ENCODE data around the gene PTTG1. TPM values are rescaled to one million over a fixed set of nuclear protein-coding genes. Genes with fewer than 3 reads are reported as not detected.
A peak's percentile ranks its signal among the peaks of the same experiment; 100 is the strongest.

PTTG1 gene
- total RNA-seq, 4 donors from 2014 or later, result 9.1 to 36.3 (median 14.4) TPM

GRCh38 chr5:160399402-160400353 is 22.0 kb upstream of the PTTG1 start, which contains the start of gene FAM200C:
Gene FAM200C, minus strand, starts transcription at chr5:160400054. Its CDS starts 4,564 bp downstream, at chr5:160395490.
- Histone ChIP-seq H3K4me3 (peak within 1 kb of the TSS; percentile 59 to 90 (median 68)), H3K9me3 (no peaks in the 10 kb centered on the region), H3K4me1 (peaks cover 0 to 18% (median 4%) of the 10 kb centered on the region in 4 donors), H3K36me3 (peaks cover 0 to 33% (median 0%) of the 10 kb centered on the region in 3 donors), H3K27ac (peak within 1 kb of the TSS; percentile 68 to 92 (median 82)), H3K27me3 (no peaks in the 10 kb centered on the region)
- DNase-seq, result peak; percentile 68 to 92 (median 91)
- TF ChIP-seq CTCF (IDR thresholded peaks at IDR 0.05) (no peak), POLR2A (IDR thresholded peaks at IDR 0.05) (peak; percentile 83 to 84)

GRCh38 chr5:160418561-160419457 is 2.8 kb upstream of the PTTG1 start, which contains the start of gene SLU7:
Gene SLU7, minus strand, starts transcription at chr5:160419081. Its CDS starts 3,787 bp downstream, at chr5:160415294.
- H3K9me3 ChIP-seq, result no peaks in the 10 kb centered on the region
- no peaks in the 10 kb centered on the region for H3K27me3 ChIP-seq
- peak within 1 kb of the TSS; percentile 78 to 88 (median 83) for H3K27ac ChIP-seq
- TF ChIP-seq POLR2A (IDR thresholded peaks at IDR 0.05), result peak; percentile 60 to 66
- no peak for TF ChIP-seq CTCF (IDR thresholded peaks at IDR 0.05)
- peak; percentile 88 to 96 (median 91) for DNase-seq
- peaks cover 0 to 14% (median 0%) of the 10 kb centered on the region in 3 donors for H3K36me3 ChIP-seq
- peaks cover 0 to 36% (median 2%) of the 10 kb centered on the region in 4 donors for H3K4me1 ChIP-seq
- H3K4me3 ChIP-seq, result peak within 1 kb of the TSS; percentile 58 to 87 (median 74)

GRCh38 chr5:160419458-160420330 is 2.0 kb upstream of the PTTG1 start:
- H3K4me3 ChIP-seq, result peak overlapping the region; percentile 58 to 87 (median 74)
- DNase-seq, result no peak
- no peaks in the 10 kb centered on the region for H3K9me3 ChIP-seq
- peaks cover 0 to 5% (median 0%) of the 10 kb centered on the region in 3 donors for H3K36me3 ChIP-seq
- peak overlapping the region; percentile 78 to 88 (median 83) for H3K27ac ChIP-seq
- TF ChIP-seq CTCF (IDR thresholded peaks at IDR 0.05) (no peak), POLR2A (IDR thresholded peaks at IDR 0.05) (no peak)
- H3K4me1 ChIP-seq, result peaks cover 0 to 36% (median 2%) of the 10 kb centered on the region in 4 donors
- H3K27me3 ChIP-seq, result no peaks in the 10 kb centered on the region

GRCh38 chr5:160420331-160420610 is 1.4 kb upstream of the PTTG1 start:
- Histone ChIP-seq H3K36me3 (no peaks in the 10 kb centered on the region), H3K4me1 (peaks cover 0 to 36% (median 2%) of the 10 kb centered on the region in 4 donors), H3K9me3 (no peaks in the 10 kb centered on the region), H3K4me3 (no peak overlapping the region), H3K27ac (no peak overlapping the region), H3K27me3 (no peaks in the 10 kb centered on the region)
- TF ChIP-seq CTCF (IDR thresholded peaks at IDR 0.05) (no peak), POLR2A (IDR thresholded peaks at IDR 0.05) (no peak)
- DNase-seq, result no peak

All from Peyer's patch (tissue), 4 donors.